H1 (cell line): Measurements from ENCODE around the gene GNG13. TPM values are rescaled to one million over a fixed set of nuclear protein-coding genes. Genes with fewer than 3 reads are reported as not detected.

Experiments
- CTCF ChIA-PET: fragments of 300-600 bp; sonication (Branson Sonifier 250); formaldehyde crosslinking; loops from one replicate; lab custom pipeline; 2021; ENCODE audit not compliant: partially characterized antibody; lab: Charles Lee
- POLR2A ChIA-PET: fragments of 300-600 bp; sonication (Branson Sonifier 250); formaldehyde crosslinking; loops from one replicate; lab custom pipeline; 2021; ENCODE audit warnings: inconsistent platforms; ENCODE audit not compliant: partially characterized antibody; lab: Charles Lee
- DNase-seq, 2 experiments: peaks; one replicate each; pipeline versions ENCODE4 v3.0.0 to v3.0.0-alpha.2; 2010 to 2022; ENCODE audit warnings: low spot score in 2 of 2, low read depth in 1 of 2, mixed read lengths in 1 of 2
- FAIRE-seq: peaks from 2 replicates; lab custom pipeline; 2011; peaks lifted over from hg19 to GRCh38; lab: Jason Lieb, UNC
- H2AFZ ChIP-seq: 2 replicates; pipeline ENCODE4 v1.8.1; 2012; ENCODE audit warnings: low read length, inconsistent platforms
- H2AK5ac ChIP-seq: 2 replicates; pipeline ENCODE4 v1.6.1; 2013; ENCODE audit warnings: low read depth, low read length
- H2BK120ac ChIP-seq: replicated peaks from 2 replicates; pipeline ENCODE3; 2013; ENCODE audit warnings: low read depth, low read length, inconsistent platforms
- H2BK12ac ChIP-seq: 2 replicates; pipeline ENCODE4 v1.6.1; 2013; ENCODE audit warnings: low read depth, low read length
- H2BK15ac ChIP-seq: 2 replicates; pipeline ENCODE4 v1.6.1; 2013; ENCODE audit warnings: low read length
- H2BK20ac ChIP-seq: 2 replicates; pipeline ENCODE4 v1.6.1; 2013; ENCODE audit warnings: low read length
- H2BK5ac ChIP-seq: 2 replicates; pipeline ENCODE4 v1.6.1; 2013; ENCODE audit warnings: low read depth, low read length
- H3K14ac ChIP-seq: 2 replicates; pipeline ENCODE4 v1.6.1; 2013; ENCODE audit warnings: inconsistent platforms; ENCODE audit not compliant: insufficient read length
- H3K18ac ChIP-seq: 2 replicates; pipeline ENCODE4 v1.6.1; 2013; ENCODE audit warnings: low read length; ENCODE audit errors: extremely low read depth
- H3K23ac ChIP-seq: 2 replicates; pipeline ENCODE4 v1.6.1; 2013; ENCODE audit warnings: inconsistent platforms; ENCODE audit not compliant: insufficient read length
- H3K23me2 ChIP-seq: 2 replicates; pipeline ENCODE4 v1.6.1; 2013; ENCODE audit warnings: low read depth, low read length
- H3K27ac ChIP-seq: 2 replicates; pipeline ENCODE4 v1.6.1; 2011; ENCODE audit warnings: low read depth, low read length, inconsistent platforms
- H3K27me3 ChIP-seq, 4 experiments: replicated peaks in 1 of 4; 1 replicate in 1 of 4; 2 replicates in 3 of 4; pipeline versions ENCODE4 v1.6.1 to v1.8.1; 2011 to 2013; ENCODE audit warnings: low read length in 3 of 4, mild to moderate bottlenecking in 3 of 4, inconsistent platforms in 2 of 4, mixed read lengths in 2 of 4, moderate library complexity in 1 of 4; ENCODE audit not compliant: control insufficient read depth in 3 of 4, insufficient read depth in 3 of 4; ENCODE audit errors: extremely low read depth in 1 of 4
- H3K36me3 ChIP-seq, 4 experiments: 2 replicates each; pipeline versions ENCODE4 v1.6.1 to v1.8.1; 2011 to 2013; ENCODE audit warnings: mild to moderate bottlenecking in 4 of 4, low read length in 3 of 4, moderate library complexity in 2 of 4, control low read depth in 1 of 4, inconsistent platforms in 1 of 4; ENCODE audit not compliant: insufficient read depth in 4 of 4, control insufficient read depth in 2 of 4
- H3K4ac ChIP-seq: replicated peaks from 2 replicates; pipeline ENCODE3; 2013; ENCODE audit warnings: low read length, low read depth, mixed read lengths, inconsistent platforms; ENCODE audit not compliant: insufficient read length
- H3K4me1 ChIP-seq, 4 experiments: replicated peaks in 1 of 4; 1 replicate in 1 of 4; 2 replicates in 3 of 4; pipeline versions ENCODE4 v1.6.1 to v1.8.1; 2011 to 2013; ENCODE audit warnings: low read length in 3 of 4, inconsistent platforms in 2 of 4, mixed read lengths in 1 of 4; ENCODE audit not compliant: insufficient read depth in 4 of 4, control insufficient read depth in 3 of 4
- H3K4me2 ChIP-seq, 2 experiments: 2 replicates each; pipeline versions ENCODE4 v1.6.1 to v1.8.1; 2011 to 2013; ENCODE audit warnings: low read depth in 2 of 2, low read length in 2 of 2, control low read depth in 1 of 2, inconsistent platforms in 1 of 2, mild to moderate bottlenecking in 1 of 2; ENCODE audit not compliant: insufficient read depth in 1 of 2
- H3K4me3 ChIP-seq, 4 experiments: fragments of 200-600, 300-600 bp in 1 of 4; sonication (generic), shearing (Covaris generic), sonication (Bioruptor Twin) in 1 of 4; 2 replicates each; pipeline versions ENCODE4 v1.5.1 to v1.8.1; 2011 to 2016; ENCODE audit warnings: low read length in 4 of 4, low read depth in 3 of 4, control low read depth in 2 of 4, inconsistent platforms in 2 of 4, mild to moderate bottlenecking in 2 of 4, mixed read lengths in 1 of 4, moderate library complexity in 1 of 4; ENCODE audit not compliant: insufficient read depth in 2 of 4; ENCODE audit errors: extremely low read depth in 1 of 4
- H3K56ac ChIP-seq: replicated peaks from 2 replicates; pipeline ENCODE3; 2013; ENCODE audit warnings: low read depth, mild to moderate bottlenecking, mixed read lengths, low read length, inconsistent platforms; ENCODE audit not compliant: insufficient read length
- H3K79me1 ChIP-seq: 2 replicates; pipeline ENCODE4 v1.6.1; 2013; ENCODE audit warnings: low read depth, low read length, control low read depth
- H3K79me2 ChIP-seq, 2 experiments: 2 replicates each; pipeline versions ENCODE4 v1.6.1 to v1.8.1; 2012 to 2013; ENCODE audit warnings: low read length in 2 of 2, mild to moderate bottlenecking in 2 of 2, inconsistent platforms in 1 of 2; ENCODE audit not compliant: insufficient read depth in 2 of 2, control insufficient read depth in 1 of 2
- H3K9ac ChIP-seq, 4 experiments: replicated peaks in 1 of 4; 1 replicate in 1 of 4; 2 replicates in 3 of 4; pipeline versions ENCODE4 v1.6.1 to v1.8.1; 2011 to 2013; ENCODE audit warnings: low read depth in 3 of 4, low read length in 3 of 4, control low read depth in 2 of 4, mild to moderate bottlenecking in 2 of 4, moderate library complexity in 2 of 4, inconsistent platforms in 1 of 4; ENCODE audit errors: extremely low read depth in 1 of 4
- H3K9me3 ChIP-seq, 2 experiments: 2 replicates each; pipeline versions ENCODE4 v1.6.1 to v1.8.1; 2012 to 2013; ENCODE audit warnings: mild to moderate bottlenecking in 2 of 2, moderate library complexity in 2 of 2, control low read depth in 1 of 2, inconsistent platforms in 1 of 2, low read depth in 1 of 2, low read length in 1 of 2, mixed read lengths in 1 of 2; ENCODE audit not compliant: insufficient read depth in 2 of 2
- H4K20me1 ChIP-seq, 2 experiments: replicated peaks in 1 of 2; 2 replicates each; pipeline versions ENCODE3 to v1.8.1; 2011 to 2013; ENCODE audit warnings: inconsistent platforms in 2 of 2, low read length in 2 of 2, mild to moderate bottlenecking in 1 of 2; ENCODE audit not compliant: insufficient read depth in 2 of 2, control insufficient read depth in 1 of 2
- H4K5ac ChIP-seq: 2 replicates; pipeline ENCODE4 v1.6.1; 2013; ENCODE audit warnings: low read length, low read depth, mixed read lengths, inconsistent platforms; ENCODE audit not compliant: insufficient read length
- H4K8ac ChIP-seq: 2 replicates; pipeline ENCODE4 v1.8.0; 2013; ENCODE audit warnings: mild to moderate bottlenecking, moderate library complexity, low read length, inconsistent platforms; ENCODE audit not compliant: insufficient read depth; ENCODE audit errors: extremely low read depth
- H4K91ac ChIP-seq: replicated peaks from 2 replicates; pipeline ENCODE3; 2013; ENCODE audit warnings: low read length, mixed read lengths, inconsistent platforms; ENCODE audit not compliant: insufficient read length
- BACH1 ChIP-seq: IDR thresholded peaks from 2 replicates; pipeline ENCODE4 v1.6.1; 2012; ENCODE audit warnings: low read length, improper control_type of control experiment
- CHD1 ChIP-seq: IDR thresholded peaks from 2 replicates; pipeline ENCODE4 v1.6.1; 2012; ENCODE audit warnings: low read depth, low read length, improper control_type of control experiment
- CHD2 ChIP-seq: IDR thresholded peaks from 2 replicates; pipeline ENCODE4 v1.6.1; 2012; ENCODE audit warnings: low read length, improper control_type of control experiment
- CREB1 ChIP-seq: IDR thresholded peaks from 2 replicates; pipeline ENCODE4 v1.6.1; 2012; ENCODE audit warnings: inconsistent platforms
- CTBP2 ChIP-seq: IDR thresholded peaks from 2 replicates; pipeline ENCODE4 v1.7.0; 2011; ENCODE audit warnings: borderline replicate concordance, mild to moderate bottlenecking, moderate library complexity, mixed read lengths, low read length; ENCODE audit not compliant: insufficient read depth, insufficient read length
- GTF2F1 ChIP-seq: IDR thresholded peaks from 2 replicates; pipeline ENCODE4 v1.6.1; 2012; ENCODE audit warnings: low read depth, low read length, improper control_type of control experiment, borderline replicate concordance
- JUND ChIP-seq: IDR thresholded peaks from 2 replicates; pipeline ENCODE4 v1.6.1; 2011; ENCODE audit warnings: mild to moderate bottlenecking, improper control_type of control experiment, low read length
- KDM1A ChIP-seq: fragments of 200-600, 300-600 bp; sonication (generic); IDR thresholded peaks from 2 replicates; pipeline ENCODE4 v1.7.1; 2016; ENCODE audit warnings: mild to moderate bottlenecking, low read length, borderline replicate concordance
- NRF1 ChIP-seq: IDR thresholded peaks from 2 replicates; pipeline ENCODE4 v1.6.1; 2011; ENCODE audit warnings: mild to moderate bottlenecking, low read depth, low read length, improper control_type of control experiment
- PHF8 ChIP-seq: fragments of 200-600 bp; sonication (generic); conservative IDR thresholded peaks from 2 replicates; pipeline ENCODE4 v1.7.1; 2012; ENCODE audit warnings: low read depth, mild to moderate bottlenecking, inconsistent platforms, low read length, moderate library complexity
- SRF ChIP-seq: IDR thresholded peaks from 2 replicates; pipeline ENCODE4 v1.6.1; 2011; ENCODE audit warnings: mild to moderate bottlenecking, low read depth, low read length, moderate library complexity
- TAF1 ChIP-seq: IDR thresholded peaks from 2 replicates; pipeline ENCODE4 v1.6.1; 2011; ENCODE audit warnings: mild to moderate bottlenecking, low read depth, low read length
- TAF7 ChIP-seq: optimal IDR thresholded peaks from 2 replicates; pipeline ENCODE3; 2011; ENCODE audit warnings: low read depth, mild to moderate bottlenecking, inconsistent platforms, low read length, moderate library complexity, borderline replicate concordance
- TCF12 ChIP-seq: IDR thresholded peaks from 2 replicates; pipeline ENCODE4 v1.6.1; 2011; ENCODE audit warnings: low read depth, mild to moderate bottlenecking, low read length
- YY1 ChIP-seq: IDR thresholded peaks from 2 replicates; pipeline ENCODE4 v1.6.1; 2011; ENCODE audit warnings: low read depth, mild to moderate bottlenecking, low read length
- WGBS, 2 experiments: shearing (Covaris generic) in 1 of 2; methylation state at CpG; one replicate each; pipeline versions ENCODE4 v1.1.6 to v1.1.7; 2013 to 2015; ENCODE audit warnings: low lambda C conversion rate in 2 of 2, mixed read lengths in 2 of 2, inconsistent platforms in 1 of 2, low coverage in 1 of 2, missing lambda C conversion rate in 1 of 2; ENCODE audit not compliant: insufficient replicate concordance in 2 of 2, insufficient coverage in 1 of 2, insufficient read length in 1 of 2; ENCODE audit errors: extremely low coverage in 1 of 2, missing lambda C conversion rate in 1 of 2; 5-methylcytosine and 5-hydroxymethylcytosine counted together
- polyA plus RNA-seq, 7 experiments: library from polyadenylated mRNA; depleted of rRNA in 3 of 7; stranded (reverse) in 5 of 7; unstranded in 2 of 7; fragments of >200 nt in 5 of 7; fragments of 200-250 nt in 2 of 7; gene quantifications; 1 replicate in 5 of 7; 2 replicates in 1 of 7; 4 replicates in 1 of 7; pipeline versions ENCODE4 v1.2.1 to v1.2.3, GENCODE V29; 2011 to 2013; ENCODE audit warnings: missing spikeins in 2 of 7, mixed read lengths in 2 of 7
- total RNA-seq: library from RNA; stranded (reverse); fragmentation: NEBNext Ultra II Directional; extraction: Animal tissue kit (Norgen Biotek cat#: 25700); gene quantifications from 2 replicates; pipeline ENCODE4 v1.2.1, GENCODE V29; 2021
- TF ChIP-seq, protein P1 (sequence below): IDR thresholded peaks from 2 replicates; pipeline ENCODE4 v1.6.1; 2012; ENCODE audit warnings: inconsistent platforms

The GNG13 gene
- total and polyA plus RNA-seq, 2 of the 8 experiments (the other 6 are each of a cell fraction or from before 2014, with no cell fraction given) = not detected

DNA sequence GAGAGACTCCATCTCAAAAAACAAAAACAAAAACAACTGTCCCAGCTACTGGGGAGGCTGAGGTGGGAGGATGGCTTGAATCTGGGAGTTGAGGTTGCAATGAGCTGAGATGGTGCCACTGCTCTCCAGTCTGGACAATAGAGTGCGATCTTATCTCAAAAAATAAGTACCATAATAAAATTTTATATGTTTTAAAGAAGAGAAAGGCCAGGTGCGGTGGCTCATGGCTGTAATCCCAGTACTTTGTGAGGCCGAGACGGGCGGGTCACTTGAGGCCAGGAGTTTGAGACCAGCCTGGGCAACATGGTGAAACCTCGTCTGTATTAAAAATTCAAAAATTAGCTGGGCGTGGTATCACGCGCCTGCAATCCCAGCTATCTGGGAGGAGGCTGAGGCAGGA lies 23.7 kb downstream of the GNG13 start:
- DNase-seq (no peak), FAIRE-seq (no peak)
- Histone ChIP-seq H3K27ac (no peak overlapping the region), H3K79me1 (no peaks in the 10 kb centered on the region), H3K4me2 (no peak overlapping the region), H3K79me2 (no peaks in the 10 kb centered on the region), H3K9me3 (no peaks in the 10 kb centered on the region), H2BK12ac (no peak overlapping the region), H3K9ac (no peak overlapping the region), H2BK20ac (no peak overlapping the region), H4K5ac (no peak overlapping the region), H3K56ac (no peak overlapping the region), H3K23me2 (no peaks in the 10 kb centered on the region; the same call in 1 of the 2 replicates), H3K27me3 (peaks cover 0 to 3% (median under 1%) of the 10 kb centered on the region in 4 experiments; a peak in 3 of 7 replicates), H2BK15ac (no peak overlapping the region), H4K91ac (no peak overlapping the region), H3K18ac (no peak overlapping the region), H3K4ac (no peak overlapping the region), H3K23ac (no peak overlapping the region), H4K20me1 (peaks cover 0 to 4% of the 10 kb centered on the region in 2 experiments), H3K4me3 (no peak overlapping the region), H3K4me1 (no peaks in the 10 kb centered on the region), H2BK120ac (no peak overlapping the region), H3K36me3 (no peaks in the 10 kb centered on the region), H2BK5ac (no peak overlapping the region), H3K14ac (no peak overlapping the region), H2AFZ (no peak overlapping the region), H2AK5ac (no peak overlapping the region), H4K8ac (no peak overlapping the region)
- CTCF ChIA-PET = interaction anchor here (0.8 to 6.0 kb wide), 5 partner anchors 8 to 64 kb away, joined by 4 to 35 read pairs (median 5); partner anchors contain the start of gene CIAO3
- 82% methylated on average over 9 of the region's 9 CpGs; no CpG with 5 or more reads in 1 of the 2 experiments for WGBS, 2 experiments
- POLR2A ChIA-PET = interaction anchor here (0.7 to 2.1 kb wide), 6 partner anchors 8 to 47 kb away, joined by 3 to 7 read pairs (median 4); no protein-coding TSS in a partner anchor
- TF ChIP-seq SRF = no peak
- no peak for TF ChIP-seq YY1
- no peak for TF ChIP-seq CHD1
- TF ChIP-seq JUND = no peak
- TF ChIP-seq KDM1A = no peak
- no peak for TF ChIP-seq CHD2
- TF ChIP-seq CTBP2 = no peak
- TF ChIP-seq BACH1 = no peak
- TF ChIP-seq, protein P1, sequence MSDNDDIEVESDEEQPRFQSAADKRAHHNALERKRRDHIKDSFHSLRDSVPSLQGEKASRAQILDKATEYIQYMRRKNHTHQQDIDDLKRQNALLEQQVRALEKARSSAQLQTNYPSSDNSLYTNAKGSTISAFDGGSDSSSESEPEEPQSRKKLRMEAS = no peak
- TF ChIP-seq TCF12 = no peak
- TF ChIP-seq PHF8 = no peak
- TF ChIP-seq GTF2F1 = no peak
- no peak for TF ChIP-seq TAF1
- TF ChIP-seq NRF1 = no peak
- TF ChIP-seq TAF7 = no peak
- no peak for TF ChIP-seq CREB1
